PC-3 (cell line): Measurements from ENCODE around the gene KRTAP12-4. TPM values are rescaled to one million over a fixed set of nuclear protein-coding genes. Genes with fewer than 3 reads are reported as not detected.

ENCODE experiments used
- ATAC-seq: fragments of 200-7000 bp; cut with Tn5 transposase; 2 replicates; pipeline ENCODE4 v1.9.1; 2020; ENCODE audit warnings: mild to moderate bottlenecking, moderate library complexity
- BruUV-seq: library from RNA; stranded (reverse); fragments of 400-500 nt; replicated peaks from 2 replicates; lab custom pipeline; 2021; lab: Mats Ljungman, UMichigan
- CTCF ChIA-PET: fragments of 300-600 bp; sonication (Branson Sonifier 250); formaldehyde crosslinking; loops from one replicate; lab custom pipeline; 2022; ENCODE audit warnings: antibody characterized with exemption; lab: Charles Lee
- POLR2A ChIA-PET: fragments of 300-600 bp; sonication (Branson Sonifier 250); formaldehyde crosslinking; loops from one replicate; lab custom pipeline; 2022; ENCODE audit warnings: antibody characterized with exemption; ENCODE audit not compliant: unreplicated experiment; lab: Charles Lee
- DNase-seq: peaks from one replicate; pipeline ENCODE4 v3.0.0-alpha.2; 2015
- H2AFZ ChIP-seq: fragments of 300-600 bp; sonication (generic); 2 replicates; pipeline ENCODE4 v1.6.0; 2016; ENCODE audit warnings: antibody characterized with exemption, low read length
- H3F3A ChIP-seq: fragments of 300-600 bp; sonication (generic); one replicate; pipeline ENCODE4 v1.6.0; 2017; ENCODE audit warnings: antibody characterized with exemption, low read length, control low read depth, mild to moderate bottlenecking; ENCODE audit not compliant: unreplicated experiment
- H3K27ac ChIP-seq: fragments of 300-600 bp; sonication (generic); 2 replicates; pipeline ENCODE4 v1.5.1; 2016; ENCODE audit warnings: mild to moderate bottlenecking, low read length
- H3K27me3 ChIP-seq: fragments of 300-600 bp; sonication (generic); 2 replicates; pipeline ENCODE4 v1.6.1; 2016; ENCODE audit warnings: low read length, mixed read lengths
- H3K36me3 ChIP-seq: fragments of 300-600 bp; sonication (generic); 2 replicates; pipeline ENCODE4 v1.6.1; 2016; ENCODE audit warnings: low read depth, mixed run types, low read length, mixed read lengths
- H3K4me1 ChIP-seq: fragments of 300-600 bp; sonication (generic); 2 replicates; pipeline ENCODE4 v1.5.1; 2016; ENCODE audit warnings: low read length; ENCODE audit not compliant: insufficient read depth
- H3K4me2 ChIP-seq: fragments of 300-600 bp; sonication (generic); 2 replicates; pipeline ENCODE4 v1.6.0; 2016; ENCODE audit warnings: low read length
- H3K4me3 ChIP-seq: fragments of 300-600 bp; sonication (generic); 2 replicates; pipeline ENCODE4 v1.5.1; 2016; ENCODE audit warnings: mild to moderate bottlenecking, low read length, mixed read lengths
- H3K79me2 ChIP-seq: fragments of 300-600 bp; sonication (generic); 2 replicates; pipeline ENCODE4 v1.6.1; 2017; ENCODE audit warnings: low read length, mixed read lengths
- H3K9ac ChIP-seq: fragments of 300-600 bp; sonication (generic); 2 replicates; pipeline ENCODE4 v1.6.0; 2016; ENCODE audit warnings: mild to moderate bottlenecking, low read length
- H3K9me2 ChIP-seq: fragments of 300-600 bp; sonication (generic); replicated peaks from 2 replicates; pipeline ENCODE4 v1.6.1; 2016; ENCODE audit warnings: mixed run types, low read length, mixed read lengths
- H3K9me3 ChIP-seq: fragments of 300-600 bp; sonication (generic); 2 replicates; pipeline ENCODE4 v1.6.1; 2016; ENCODE audit warnings: low read length, mixed read lengths
- H4K20me1 ChIP-seq: fragments of 300-600 bp; sonication (generic); 2 replicates; pipeline ENCODE4 v1.6.1; 2016; ENCODE audit warnings: low read length, mixed read lengths
- CTCF ChIP-seq: fragments of 300-600 bp; sonication (generic); conservative IDR thresholded peaks from 2 replicates; pipeline ENCODE4 v1.5.1; 2017; ENCODE audit warnings: antibody characterized with exemption, low read depth, mild to moderate bottlenecking, low read length
- EZH2 ChIP-seq: fragments of 300-600 bp; sonication (generic); IDR thresholded peaks from one replicate; pipeline ENCODE4 v1.6.1; 2017; ENCODE audit warnings: antibody characterized with exemption, mild to moderate bottlenecking, low read length; ENCODE audit not compliant: unreplicated experiment
- EZH2phosphoT487 ChIP-seq: fragments of 300-600 bp; sonication (generic); IDR thresholded peaks from 2 replicates; pipeline ENCODE4 v1.6.1; 2018; ENCODE audit warnings: mild to moderate bottlenecking, antibody characterized with exemption, low read length, borderline replicate concordance
- intact Hi-C: fragments of 100-400 bp; cut with micrococcal nuclease; formaldehyde crosslinking; loops from 2 replicates; pipeline ENCODE4 v1.9.0; 2023
- total RNA-seq: library from RNA; depleted of rRNA; stranded (reverse); fragments of >200 nt; gene quantifications from 2 replicates; pipeline ENCODE4 v1.2.3, GENCODE V29; 2014

The KRTAP12-4 gene
- total RNA-seq, 1 experiment from 2014 or later = not detected

- Histone ChIP-seq H4K20me1 (no peaks in the 10 kb centered on the region), H3K79me2 (no peaks in the 10 kb centered on the region), H3K4me2 (no peak overlapping the region), H3K27me3 (no peaks in the 10 kb centered on the region), H3K9ac (no peak overlapping the region), H3K36me3 (no peaks in the 10 kb centered on the region), H3K9me2 (no peaks in the 10 kb centered on the region), H3K27ac (no peak overlapping the region), H3F3A (no peaks in the 10 kb centered on the region), H3K4me3 (no peak overlapping the region), H2AFZ (no peak overlapping the region), H3K4me1 (no peaks in the 10 kb centered on the region), H3K9me3 (peaks cover 3% of the 10 kb centered on the region; the same call in 1 of the 2 replicates)
- ChIA-PET POLR2A (no interaction called here), CTCF (no interaction called here)
- TF ChIP-seq EZH2 = no peak
- no peak for TF ChIP-seq EZH2phosphoT487
- TF ChIP-seq CTCF = no peak
- no TSS peak for BruUV-seq
- intact Hi-C loops = no loop called here
- ATAC-seq (no peak), DNase-seq (no peak)
Observed at GRCh38 chr21:44617071-44617501, 37.4 kb downstream of the KRTAP12-4 start.

GRCh38 chr21:44616591-44616926, 37.9 kb downstream of the KRTAP12-4 start:
- POLR2A ChIA-PET = no interaction called here
- Histone ChIP-seq H3K27me3 (no peaks in the 10 kb centered on the region), H3K27ac (no peak overlapping the region), H3K9me2 (no peaks in the 10 kb centered on the region), H3K36me3 (no peaks in the 10 kb centered on the region), H2AFZ (no peak overlapping the region), H3K4me2 (no peak overlapping the region), H3K79me2 (no peaks in the 10 kb centered on the region), H3F3A (no peaks in the 10 kb centered on the region), H3K9ac (no peak overlapping the region), H3K4me1 (no peaks in the 10 kb centered on the region), H3K9me3 (peaks cover 6% of the 10 kb centered on the region; the same call in 1 of the 2 replicates), H4K20me1 (no peaks in the 10 kb centered on the region), H3K4me3 (no peak overlapping the region)
- DNase-seq (no peak), ATAC-seq (no peak)
- CTCF ChIA-PET = no interaction called here
- intact Hi-C loops = no loop called here
- TF ChIP-seq EZH2phosphoT487 = no peak
- TF ChIP-seq EZH2 = no peak
- no peak for TF ChIP-seq CTCF
- no TSS peak for BruUV-seq

GRCh38 chr21:44615911-44616590, 38.4 kb downstream of the KRTAP12-4 start:
- Histone ChIP-seq H3K4me2 (no peak overlapping the region), H3K9ac (no peak overlapping the region), H3K4me1 (no peaks in the 10 kb centered on the region), H3K79me2 (no peaks in the 10 kb centered on the region), H3K36me3 (no peaks in the 10 kb centered on the region), H4K20me1 (no peaks in the 10 kb centered on the region), H3K27me3 (no peaks in the 10 kb centered on the region), H2AFZ (no peak overlapping the region), H3F3A (no peaks in the 10 kb centered on the region), H3K27ac (no peak overlapping the region), H3K9me3 (peaks cover 7% of the 10 kb centered on the region; the same call in 1 of the 2 replicates), H3K4me3 (no peak overlapping the region), H3K9me2 (no peaks in the 10 kb centered on the region)
- ATAC-seq = no peak
- intact Hi-C loops = no loop called here
- ChIA-PET POLR2A (no interaction called here), CTCF (no interaction called here)
- no peak for TF ChIP-seq EZH2phosphoT487
- no peak for TF ChIP-seq CTCF
- TF ChIP-seq EZH2 = no peak
- DNase-seq = no peak
- no TSS peak for BruUV-seq
